ES-I3 (cell line): Measurements from ENCODE around the gene PAM16.

Experiments used
- H3K36me3 ChIP-seq: 2 replicates; pipeline ENCODE4 v1.6.1; 2013; ENCODE audit warnings: mild to moderate bottlenecking, low read length, control low read depth, moderate library complexity; ENCODE audit not compliant: insufficient read depth
- H3K4me1 ChIP-seq: 2 replicates; pipeline ENCODE4 v1.6.1; 2013; ENCODE audit warnings: mild to moderate bottlenecking, control low read depth, low read length; ENCODE audit not compliant: insufficient read depth
- H3K9ac ChIP-seq: 2 replicates; pipeline ENCODE4 v1.6.1; 2013; ENCODE audit warnings: low read depth, mild to moderate bottlenecking, low read length, moderate library complexity
- H3K9me3 ChIP-seq: 2 replicates; pipeline ENCODE4 v1.6.1; 2013; ENCODE audit warnings: mild to moderate bottlenecking, low read length, moderate library complexity; ENCODE audit not compliant: control insufficient read depth, insufficient read depth

The PAM16 gene

GRCh38 chr16:4369007-4369733 lies 18.0 kb upstream of the PAM16 start:
- Histone ChIP-seq H3K4me1 (peaks cover 20% of the 10 kb centered on the region), H3K36me3 (no peaks in the 10 kb centered on the region), H3K9ac (no peak overlapping the region), H3K9me3 (no peaks in the 10 kb centered on the region)

- peaks cover 6% of the 10 kb centered on the region; the same call in 1 of the 2 replicates for H3K4me1 ChIP-seq
- no peaks in the 10 kb centered on the region for H3K36me3 ChIP-seq
- H3K9me3 ChIP-seq, result no peaks in the 10 kb centered on the region
- H3K9ac ChIP-seq, result no peak overlapping the region
Observed at GRCh38 chr16:4367393-4367856, 16.3 kb upstream of the PAM16 start.

GRCh38 chr16:4366016-4366415 lies 14.9 kb upstream of the PAM16 start:
- H3K36me3 ChIP-seq, result no peaks in the 10 kb centered on the region
- H3K9ac ChIP-seq, result no peak overlapping the region
- peaks cover 6% of the 10 kb centered on the region; the same call in 1 of the 2 replicates for H3K4me1 ChIP-seq
- H3K9me3 ChIP-seq, result no peaks in the 10 kb centered on the region

DNA sequence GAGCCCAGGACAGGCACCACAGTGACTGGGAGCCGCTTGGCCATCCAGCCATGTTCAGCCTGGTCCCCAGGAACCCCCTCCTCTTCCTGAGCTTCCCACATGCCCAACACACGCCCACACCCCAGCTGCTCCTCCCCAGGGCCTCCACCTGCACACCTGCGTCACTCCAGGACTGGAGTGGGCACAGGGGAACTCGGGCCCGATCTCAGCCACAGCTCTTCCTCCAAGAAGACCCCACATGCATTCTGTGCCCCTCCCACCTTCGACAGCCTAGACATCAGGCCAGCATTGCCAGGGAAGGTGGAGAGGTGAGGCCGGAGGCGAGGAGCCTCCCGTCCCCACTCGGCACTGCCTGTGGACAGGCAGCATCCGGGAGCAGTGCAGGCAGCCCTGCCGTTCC lies 14.5 kb upstream of the PAM16 start:
- peaks cover 6% of the 10 kb centered on the region; the same call in 1 of the 2 replicates for H3K4me1 ChIP-seq
- no peaks in the 10 kb centered on the region for H3K36me3 ChIP-seq
- no peak overlapping the region for H3K9ac ChIP-seq
- no peaks in the 10 kb centered on the region for H3K9me3 ChIP-seq

- Histone ChIP-seq H3K36me3 (no peaks in the 10 kb centered on the region), H3K9ac (no peak overlapping the region), H3K4me1 (peaks cover 6% of the 10 kb centered on the region; the same call in 1 of the 2 replicates)
Observed at GRCh38 chr16:4365014-4365406, 13.9 kb upstream of the PAM16 start.

DNA sequence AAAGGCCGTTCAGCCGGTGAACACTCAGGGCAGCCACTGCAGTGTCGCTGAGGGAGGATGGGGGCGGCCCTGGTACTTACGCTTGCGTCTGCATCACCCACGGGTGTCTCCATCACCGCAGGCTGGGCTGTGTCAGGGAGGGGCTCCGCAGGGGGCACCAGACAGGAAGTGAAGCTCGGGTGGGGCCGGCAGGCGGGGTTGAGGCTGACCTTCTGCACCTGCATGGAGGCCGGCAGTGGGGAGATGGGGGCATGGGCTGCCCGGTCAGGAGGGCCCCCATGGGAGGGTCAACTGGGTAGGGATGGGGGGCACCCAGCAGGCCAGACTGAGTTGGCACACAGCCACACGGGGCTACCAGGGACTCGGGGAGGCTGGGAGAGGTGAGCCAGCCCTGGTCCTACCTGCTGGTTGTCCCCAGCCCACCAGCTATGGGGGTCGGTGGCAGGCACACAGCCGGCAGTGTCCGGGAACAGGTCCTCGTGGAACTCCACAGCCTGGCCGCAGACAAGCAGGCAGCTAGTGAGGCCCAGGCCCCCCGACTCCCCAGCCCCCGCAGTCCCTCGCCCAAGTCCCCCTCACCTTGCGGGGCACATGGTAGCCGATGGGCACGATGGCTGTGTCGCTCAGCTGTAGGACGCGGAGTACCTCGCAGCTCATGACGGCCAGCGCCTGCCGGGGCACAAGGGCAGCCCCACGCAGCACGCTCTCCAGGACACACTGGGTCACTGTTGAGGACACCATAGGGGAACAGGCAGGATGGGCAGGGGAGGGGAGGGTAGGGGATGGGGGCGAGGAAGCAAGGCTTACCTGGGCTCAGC lies 13.3 kb upstream of the PAM16 start:
- peaks cover 6% of the 10 kb centered on the region; the same call in 1 of the 2 replicates for H3K4me1 ChIP-seq
- H3K36me3 ChIP-seq, result no peaks in the 10 kb centered on the region
- no peaks in the 10 kb centered on the region for H3K9me3 ChIP-seq
- H3K9ac ChIP-seq, result no peak overlapping the region

More at GRCh38 chr16:4365014-4365406, 13.9 kb upstream of the PAM16 start:
- no peaks in the 10 kb centered on the region for H3K9me3 ChIP-seq

DNA sequence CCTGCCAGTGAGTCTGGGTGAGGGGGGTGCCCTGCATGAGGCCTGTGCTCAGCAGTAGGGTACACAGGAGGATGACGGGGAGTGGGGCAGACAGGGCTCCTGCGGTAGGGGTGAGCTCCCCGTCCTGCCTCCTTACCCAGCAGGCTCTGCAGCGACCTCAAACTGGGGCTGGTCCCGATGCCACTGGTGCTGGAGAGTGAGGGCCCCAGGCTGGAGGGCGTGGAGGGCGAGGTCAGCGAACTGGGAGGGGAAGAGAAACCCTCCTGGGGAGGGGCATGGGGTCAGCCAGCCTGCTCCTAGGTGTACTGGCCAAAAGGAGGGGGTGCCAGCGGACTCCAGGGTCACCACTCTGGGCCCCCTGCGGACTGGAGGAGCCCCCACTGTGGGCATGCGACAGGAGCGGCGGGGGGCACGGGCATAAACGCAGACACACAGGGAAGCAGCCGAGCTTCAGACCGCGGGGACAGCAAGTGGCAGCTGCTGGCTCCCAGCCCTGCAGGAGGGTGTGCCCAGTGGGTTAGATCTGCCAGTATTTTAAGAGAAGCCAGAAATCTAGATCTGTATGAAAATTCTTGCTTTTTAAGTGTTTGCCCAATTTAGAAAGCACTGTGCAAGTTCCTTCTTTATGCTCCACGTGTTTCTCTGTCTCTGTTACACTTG lies 11.5 kb upstream of the PAM16 start:
- Histone ChIP-seq H3K9me3 (no peaks in the 10 kb centered on the region), H3K4me1 (no peaks in the 10 kb centered on the region), H3K36me3 (no peaks in the 10 kb centered on the region), H3K9ac (no peak overlapping the region)

GRCh38 chr16:4361944-4362311 lies 10.8 kb upstream of the PAM16 start:
- Histone ChIP-seq H3K36me3 (no peaks in the 10 kb centered on the region), H3K4me1 (no peaks in the 10 kb centered on the region), H3K9me3 (no peaks in the 10 kb centered on the region), H3K9ac (no peak overlapping the region)

DNA sequence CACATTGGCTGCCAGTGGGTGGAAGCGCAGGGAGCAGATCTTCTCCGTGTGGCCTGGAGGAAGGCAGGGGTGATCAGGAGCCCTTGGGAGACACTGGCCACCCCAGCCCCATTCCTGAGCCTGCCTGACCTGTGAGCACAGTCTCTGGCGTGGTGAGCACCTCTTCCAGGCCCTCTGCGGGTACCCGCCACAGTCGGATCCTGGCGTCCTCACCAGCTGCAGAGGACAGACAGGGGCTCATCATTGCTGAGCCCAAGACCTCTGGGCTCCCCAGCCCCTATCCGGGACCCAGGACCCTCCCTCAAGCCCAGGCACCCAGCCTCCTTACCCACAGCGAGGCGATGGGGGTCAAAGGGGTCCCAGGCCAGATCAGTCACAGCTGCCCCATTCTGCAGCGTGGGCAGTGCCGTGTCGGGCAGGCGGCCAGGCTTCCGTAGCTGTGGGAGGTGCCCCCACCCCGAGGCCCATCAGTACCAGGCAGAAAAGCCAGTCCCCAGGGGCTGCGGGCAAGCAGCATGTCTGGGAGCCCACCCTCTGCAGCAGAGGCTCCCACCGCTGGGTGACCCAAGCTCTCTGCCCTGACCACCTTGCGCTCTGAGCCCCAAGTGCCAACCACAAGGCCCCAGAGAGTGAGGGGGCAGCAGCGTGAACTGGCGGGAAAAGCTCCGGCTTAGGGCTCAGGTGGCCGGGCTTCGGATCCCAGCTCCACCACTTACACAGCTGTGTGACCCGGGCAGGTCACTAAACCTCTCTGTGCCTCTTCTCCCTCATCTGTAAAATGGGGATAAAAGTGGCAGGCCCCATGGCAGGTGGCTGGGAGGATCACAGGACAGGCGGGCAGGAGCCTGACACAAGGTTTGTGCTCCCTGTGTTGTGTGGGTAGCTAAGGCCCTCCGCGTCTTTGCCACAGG lies 10.2 kb upstream of the PAM16 start:
- Histone ChIP-seq H3K36me3 (no peaks in the 10 kb centered on the region), H3K9me3 (no peaks in the 10 kb centered on the region), H3K9ac (no peak overlapping the region), H3K4me1 (no peaks in the 10 kb centered on the region)

- no peaks in the 10 kb centered on the region for H3K36me3 ChIP-seq
- no peak overlapping the region for H3K9ac ChIP-seq
- H3K9me3 ChIP-seq, result no peaks in the 10 kb centered on the region
- no peaks in the 10 kb centered on the region for H3K4me1 ChIP-seq
Observed at GRCh38 chr16:4360538-4361021, 9.5 kb upstream of the PAM16 start.

DNA sequence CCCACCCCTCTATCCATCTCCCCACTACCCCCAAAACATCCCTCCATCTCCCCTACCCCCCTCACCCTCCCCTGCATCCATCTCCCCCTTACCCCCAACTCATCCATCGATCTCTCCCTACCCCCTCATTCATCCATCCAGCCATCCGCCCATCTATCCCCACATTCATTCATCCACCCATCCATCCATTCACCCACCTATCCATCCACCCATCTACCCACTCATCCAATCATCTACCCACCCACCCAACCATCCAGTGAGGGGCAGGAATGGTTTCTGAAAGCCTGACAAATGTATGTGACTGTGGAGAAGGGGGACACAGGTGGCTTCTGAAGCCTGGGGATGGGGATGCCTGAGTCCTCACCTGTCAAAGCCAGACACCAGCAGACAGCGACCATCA lies 8.8 kb upstream of the PAM16 start:
- H3K9me3 ChIP-seq, result no peaks in the 10 kb centered on the region
- H3K9ac ChIP-seq, result no peak overlapping the region
- no peaks in the 10 kb centered on the region for H3K4me1 ChIP-seq
- no peaks in the 10 kb centered on the region for H3K36me3 ChIP-seq

- no peaks in the 10 kb centered on the region for H3K9me3 ChIP-seq
- H3K9ac ChIP-seq, result no peak overlapping the region
- no peaks in the 10 kb centered on the region for H3K4me1 ChIP-seq
- no peaks in the 10 kb centered on the region for H3K36me3 ChIP-seq
Observed at GRCh38 chr16:4358831-4359561, 7.9 kb upstream of the PAM16 start.

GRCh38 chr16:4358236-4358635 lies 7.1 kb upstream of the PAM16 start:
- no peaks in the 10 kb centered on the region for H3K9me3 ChIP-seq
- H3K9ac ChIP-seq, result no peak overlapping the region
- H3K4me1 ChIP-seq, result no peaks in the 10 kb centered on the region
- H3K36me3 ChIP-seq, result no peaks in the 10 kb centered on the region
